GM21717 (cell line): ENCODE results near the gene OBP2B.
"Not testable (repeated sequence)": the region's sequence is repeated elsewhere in the genome, so short reads cannot be mapped to it uniquely, and the experiment has no call there.

Source experiments
- ATAC-seq: cut with Tn5 transposase; IDR thresholded peaks from one replicate; pipeline ENCODE4 v1.9.1; 2021; ENCODE audit warnings: mild to moderate bottlenecking, moderate library complexity; ENCODE audit not compliant: unreplicated experiment

Gene OBP2B

DNA sequence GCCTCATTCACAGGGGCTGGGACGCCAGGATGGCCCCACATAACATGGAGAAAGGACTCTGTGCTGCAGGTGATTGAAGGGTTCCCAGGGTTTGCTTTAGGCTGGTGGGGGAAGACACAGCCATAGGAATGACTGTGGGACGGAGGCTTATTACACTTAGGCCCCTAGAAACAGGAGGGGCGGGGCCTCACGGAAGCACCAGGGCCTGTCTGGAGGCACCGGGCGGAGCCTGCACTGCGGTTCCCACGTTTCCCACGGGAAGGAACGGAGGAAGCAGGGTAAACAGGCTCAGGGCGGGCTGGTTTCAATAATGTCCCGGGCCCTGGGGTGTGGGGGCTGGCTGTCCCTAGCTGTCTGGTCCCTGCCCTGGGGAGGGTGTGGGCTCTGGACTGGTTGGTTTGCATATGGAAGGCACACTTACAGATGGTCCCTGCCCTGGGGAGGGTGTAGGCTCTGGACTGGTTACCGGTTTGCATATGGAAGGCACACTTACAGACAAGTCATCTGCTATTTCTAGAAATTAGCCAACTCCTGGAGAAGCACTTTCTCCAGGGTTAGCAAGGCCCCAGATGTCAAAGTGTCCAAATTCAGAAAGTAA is 14.2 kb upstream of the OBP2B start:
- not testable (repeated sequence) for ATAC-seq

DNA sequence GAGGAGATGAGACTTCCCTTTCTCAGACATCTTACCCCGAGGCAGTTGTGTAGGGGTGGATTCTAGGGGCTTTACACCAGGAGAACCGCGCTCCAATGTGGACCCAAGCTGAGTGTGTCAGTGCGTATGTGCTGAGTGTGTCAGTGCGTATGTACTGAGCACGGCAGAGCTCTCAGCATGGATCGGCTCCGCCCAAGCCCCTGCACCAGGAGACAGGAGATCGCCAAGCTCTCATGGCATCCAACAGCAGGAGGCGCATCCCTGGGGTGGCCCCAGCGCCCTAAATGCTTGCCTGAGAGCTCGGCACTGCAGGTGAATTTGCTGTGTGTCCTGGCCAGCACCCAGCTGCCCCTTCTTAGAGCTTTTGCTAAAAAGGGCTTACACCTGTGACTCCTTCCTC is 12.9 kb upstream of the OBP2B start:
- ATAC-seq, result not testable (repeated sequence)

DNA sequence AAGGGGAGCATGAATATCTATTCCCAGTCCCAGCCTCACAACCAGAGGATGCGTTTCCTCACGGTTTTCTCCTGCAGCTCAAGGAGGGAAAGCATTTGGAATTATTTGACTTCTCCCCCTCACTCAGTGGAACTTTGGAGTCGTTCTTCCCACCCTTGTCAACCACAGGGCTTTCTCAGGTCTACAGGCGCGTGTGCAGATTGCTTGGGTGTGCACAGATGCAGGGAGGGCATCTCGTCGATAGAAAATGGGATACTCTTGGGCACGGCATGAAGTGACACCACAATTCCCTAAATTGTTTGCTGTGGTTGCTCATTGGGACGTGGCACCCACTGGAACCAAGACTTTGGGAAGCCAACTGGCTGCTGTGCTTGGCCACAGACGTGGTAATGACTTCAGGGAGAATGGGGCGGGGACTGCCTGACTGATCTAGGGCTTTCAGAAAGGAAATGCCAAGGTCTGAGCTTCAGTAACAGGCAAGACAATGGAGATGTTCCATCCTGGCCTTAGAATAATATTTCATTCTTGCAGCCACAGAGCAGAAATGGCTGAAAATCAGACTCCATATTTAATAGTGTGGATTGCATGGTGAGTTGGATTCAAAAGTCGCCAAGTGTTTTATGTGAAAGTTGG is 12.2 kb upstream of the OBP2B start:
- no peak for ATAC-seq

DNA sequence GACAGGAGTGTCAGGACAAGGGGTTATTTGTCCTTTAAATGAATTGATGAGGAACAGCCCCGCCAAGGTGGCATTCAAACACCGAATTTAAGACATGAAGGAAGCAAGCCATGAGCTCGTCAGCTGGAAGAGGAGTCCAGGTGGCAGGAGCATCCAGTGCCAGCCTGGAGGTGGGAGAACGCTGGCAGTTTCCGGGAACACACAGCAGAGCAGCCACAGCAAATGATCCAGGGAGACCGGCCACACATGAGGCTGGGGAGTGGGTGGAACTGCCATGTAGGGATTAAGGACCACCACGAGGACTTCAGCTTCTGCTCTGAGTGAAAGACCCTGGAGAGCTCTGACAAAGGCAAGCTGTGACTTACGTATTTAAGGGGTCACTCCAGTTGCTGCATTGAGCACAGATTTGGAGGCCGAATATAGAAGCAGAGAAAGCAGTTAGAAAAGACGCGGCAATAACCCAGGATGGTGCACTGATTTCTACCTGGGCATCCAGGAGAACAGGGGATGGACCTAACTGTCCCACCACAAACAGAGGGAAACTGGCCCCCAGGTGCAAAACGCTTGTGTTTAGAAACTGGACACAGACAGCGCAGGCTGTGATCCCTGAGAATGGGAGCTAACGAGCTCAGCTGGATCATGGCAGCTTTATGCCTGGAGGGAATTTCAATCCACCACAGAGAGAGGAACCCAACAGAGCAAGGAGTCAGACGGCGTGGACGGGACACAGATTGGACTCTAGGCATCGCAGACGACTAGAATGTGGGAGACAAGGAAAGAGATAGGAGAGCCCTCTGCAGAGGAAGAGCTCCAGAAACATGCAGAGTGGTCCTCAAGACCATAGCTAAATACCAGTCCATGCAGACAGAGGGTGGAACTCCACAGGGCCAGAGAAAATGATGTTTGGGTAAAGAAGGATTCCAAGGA is 9.3 kb upstream of the OBP2B start:
- not testable (repeated sequence) for ATAC-seq

DNA sequence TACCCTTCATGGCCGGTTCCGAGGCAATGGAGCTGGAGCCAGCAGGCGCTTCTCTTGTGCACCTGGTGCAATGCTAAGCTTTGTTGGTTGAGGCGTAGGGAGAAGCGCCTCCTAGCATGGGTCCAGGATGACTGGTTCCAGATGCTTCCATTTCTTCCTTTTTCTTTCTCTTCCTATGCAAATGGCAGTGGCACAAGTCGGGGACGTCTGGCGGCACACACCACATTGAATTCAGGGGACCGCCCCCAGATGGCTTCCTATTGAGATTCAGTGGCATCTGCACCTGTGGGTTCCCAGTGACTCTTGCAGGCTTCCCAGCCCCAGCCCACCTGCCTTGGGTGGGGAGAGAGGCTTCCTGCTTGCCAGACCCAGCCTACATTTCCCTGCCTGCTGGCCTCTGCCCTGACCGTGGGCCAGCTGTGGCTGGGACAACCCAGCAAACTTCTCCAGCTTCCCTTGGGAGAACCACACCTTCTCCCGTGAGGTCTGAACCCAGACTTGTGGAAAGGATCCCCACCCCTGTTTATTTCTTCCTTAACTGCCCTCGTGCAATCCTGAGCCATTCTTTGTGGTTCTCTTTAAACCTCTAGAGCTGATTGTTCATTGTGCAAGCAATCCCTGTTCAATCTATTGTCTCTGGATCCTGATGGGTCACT is 8.4 kb upstream of the OBP2B start:
- ATAC-seq, result not testable (repeated sequence)

DNA sequence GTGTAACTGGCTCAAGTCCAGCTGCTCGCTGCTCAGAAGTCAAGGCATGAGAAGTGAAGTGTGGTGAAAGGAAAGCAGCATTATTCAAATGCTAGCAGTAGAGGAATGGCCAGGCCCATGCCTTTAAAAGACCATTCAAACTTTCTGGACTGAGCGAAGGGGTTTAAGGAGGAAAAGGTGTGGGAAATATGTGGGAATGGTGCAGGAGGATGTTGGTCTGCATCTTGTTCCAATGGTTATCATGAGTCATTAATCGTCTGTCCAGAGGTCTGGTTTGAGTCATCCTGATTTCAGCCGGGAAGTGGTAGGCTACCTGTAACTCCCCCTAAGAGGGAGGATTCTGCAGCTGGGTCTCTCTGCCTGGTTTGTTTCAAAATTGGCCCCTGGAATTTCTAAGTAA is 5.2 kb upstream of the OBP2B start:
- not testable (repeated sequence) for ATAC-seq

DNA sequence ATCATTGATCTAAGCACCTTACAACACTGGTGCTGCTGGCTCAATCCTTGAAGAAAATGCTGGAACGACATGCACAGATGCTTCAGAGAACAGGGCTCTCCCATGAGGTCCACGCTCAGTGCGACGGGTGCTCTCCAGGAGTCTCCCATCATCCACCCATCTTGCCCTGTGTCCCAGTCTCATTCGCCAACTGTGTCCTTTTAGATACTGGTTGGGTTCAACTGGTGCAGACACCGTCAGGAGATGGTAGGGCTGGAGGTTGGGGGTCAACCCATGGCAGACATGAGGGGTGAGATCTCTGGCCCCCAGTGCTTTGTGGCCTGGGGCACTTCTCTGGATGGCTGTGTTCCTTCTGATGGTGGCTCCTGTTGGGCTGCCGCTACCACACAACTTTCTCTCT is 1.6 kb upstream of the OBP2B start:
- ATAC-seq, result no peak

DNA sequence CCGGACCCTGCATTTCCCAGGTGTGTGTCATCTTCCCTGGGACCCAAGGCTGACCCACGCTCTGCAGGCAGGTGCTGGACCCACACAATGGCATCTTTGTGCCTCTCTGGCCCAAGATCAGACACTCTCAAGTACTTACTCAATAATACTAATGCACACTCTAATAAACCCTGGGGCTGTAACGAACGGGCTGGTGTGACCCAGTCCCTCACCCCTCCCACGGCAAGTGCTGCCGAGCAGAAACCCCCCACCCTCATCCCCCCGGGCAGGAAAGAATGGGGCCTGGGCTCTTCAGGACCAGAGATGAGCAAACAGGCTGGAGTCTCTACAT is 1.1 kb upstream of the OBP2B start:
- no peak for ATAC-seq

DNA sequence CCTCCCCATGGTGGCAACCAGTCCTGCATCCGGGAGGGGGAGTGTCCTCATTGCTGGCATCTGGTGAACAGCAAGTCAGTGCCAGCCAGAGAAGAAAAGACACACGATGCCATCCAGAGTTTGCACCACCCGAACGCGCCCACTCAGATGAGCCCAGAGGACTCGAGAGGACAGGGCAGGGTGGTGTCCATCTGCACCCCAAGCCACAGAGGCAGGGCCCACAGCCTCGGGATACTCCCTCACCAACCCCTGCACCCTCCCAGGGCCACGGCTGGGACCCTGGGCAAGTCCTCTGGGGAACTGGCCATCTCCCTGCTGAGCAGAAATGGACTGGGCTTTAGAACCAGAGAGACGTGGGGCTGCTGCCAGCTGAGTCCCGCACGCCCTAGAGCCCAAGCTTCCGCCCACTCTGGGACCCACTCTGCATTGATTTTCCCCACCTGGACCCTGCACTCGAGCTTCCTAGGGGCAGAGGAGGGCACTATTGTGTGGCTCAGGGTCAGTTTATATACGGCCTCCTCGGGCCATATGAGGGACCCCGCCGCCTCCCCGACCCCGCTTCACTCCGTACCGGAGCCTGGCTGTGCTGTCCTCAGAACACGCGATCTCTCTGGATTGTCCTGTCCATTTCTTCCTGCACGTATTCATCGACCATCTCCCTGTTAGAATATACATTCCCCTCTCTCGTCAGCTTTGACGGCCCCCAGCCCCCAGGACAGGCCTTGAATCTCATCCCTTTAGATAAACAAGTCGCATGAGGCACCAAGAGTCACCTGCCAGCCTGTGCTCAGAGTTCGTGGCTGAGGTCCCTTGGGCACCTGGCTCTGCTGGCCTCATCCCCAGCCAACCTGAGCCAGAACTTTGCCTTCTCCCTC is 514 bp upstream of the OBP2B start:
- ATAC-seq, result not testable (repeated sequence)

DNA sequence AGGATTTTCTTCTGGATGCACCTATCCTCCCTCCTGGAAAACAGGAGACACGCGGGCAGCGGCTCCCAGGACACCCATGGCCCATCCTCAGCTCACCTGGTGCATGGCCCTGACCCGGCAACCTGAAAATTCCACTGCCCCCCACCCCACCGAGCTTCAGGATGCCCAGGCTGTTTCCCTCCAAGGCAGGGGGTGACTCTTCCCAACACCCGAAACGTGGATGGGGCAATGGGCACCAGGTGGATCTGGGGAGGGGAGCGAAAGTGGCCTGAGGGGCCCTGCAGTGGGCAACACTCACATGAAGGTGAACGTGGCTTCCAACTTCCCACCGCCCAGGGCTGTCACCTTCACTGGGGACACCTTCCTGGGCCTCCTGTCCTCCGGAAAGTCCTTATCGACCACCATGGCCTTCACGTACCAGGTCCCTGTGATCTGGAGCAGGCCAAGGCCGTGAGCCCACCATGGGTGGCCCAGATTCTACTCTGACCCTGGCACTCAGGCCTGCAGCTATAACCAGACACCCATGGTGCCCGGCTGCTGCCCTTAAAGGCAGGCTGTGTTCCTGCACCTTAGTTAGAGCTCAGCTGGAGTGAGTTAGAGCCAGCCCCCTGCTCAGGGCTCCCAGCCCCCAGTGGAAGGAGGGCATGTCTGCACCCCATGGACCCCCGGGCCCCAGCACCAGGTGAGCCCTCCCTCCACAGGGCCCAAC is 725 bp downstream of the OBP2B start:
- not testable (repeated sequence) for ATAC-seq

DNA sequence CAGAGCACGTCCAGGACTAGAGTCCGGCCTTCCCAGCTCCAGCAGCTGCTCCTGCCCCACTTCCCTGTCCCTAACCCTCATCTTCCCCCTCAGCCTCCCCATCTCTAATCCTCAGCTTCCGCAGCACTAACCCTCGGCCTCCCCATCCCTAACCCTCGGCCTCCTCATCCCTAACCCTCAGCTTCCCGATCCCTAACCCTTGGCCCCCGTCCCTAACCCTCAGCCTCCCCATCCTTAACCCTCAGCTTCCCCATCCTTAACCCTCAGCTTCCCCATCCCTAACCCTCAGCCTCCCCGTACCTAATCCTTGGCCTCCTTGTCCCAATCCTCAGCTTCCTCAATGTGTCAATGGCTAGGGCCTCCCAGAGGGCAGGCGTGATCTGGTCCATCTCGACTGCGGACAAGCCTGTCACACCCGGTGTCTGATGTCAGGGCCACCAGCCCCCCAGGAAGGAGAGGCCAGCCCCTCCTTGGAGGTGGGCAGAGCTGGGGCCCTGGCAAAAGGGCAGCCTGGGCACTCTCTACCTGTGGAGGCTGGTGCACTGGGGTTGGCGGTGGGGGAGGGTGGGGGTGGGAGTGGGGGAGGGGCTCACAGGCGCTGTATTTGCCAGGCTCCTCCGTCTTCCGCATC is 1.4 kb downstream of the OBP2B start:
- ATAC-seq, result no peak

DNA sequence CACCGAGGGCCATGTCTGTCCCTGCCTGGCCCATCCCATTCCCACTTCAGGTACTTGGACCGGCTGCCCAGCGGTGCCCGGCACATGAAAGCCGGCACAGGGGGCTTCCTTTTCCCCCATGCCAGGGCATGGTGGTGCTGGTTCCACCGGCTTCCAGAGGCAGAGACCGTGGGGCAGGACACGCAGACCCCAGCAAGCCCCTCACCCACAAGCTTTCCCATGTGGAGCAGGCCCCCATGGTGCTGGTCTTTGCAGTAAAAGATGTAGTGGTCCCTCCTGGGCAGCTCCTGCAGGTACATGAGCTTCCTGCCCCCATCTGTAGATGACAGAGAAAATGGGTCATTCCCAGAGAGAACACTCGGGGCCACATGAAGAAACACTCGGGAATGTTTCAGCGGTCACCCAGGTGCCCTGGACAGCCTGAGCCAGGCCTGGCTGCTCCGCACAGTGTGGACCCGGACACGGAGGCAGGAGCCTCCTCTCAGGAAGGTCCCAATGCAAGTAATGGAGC is 2.0 kb downstream of the OBP2B start:
- no peak for ATAC-seq

DNA sequence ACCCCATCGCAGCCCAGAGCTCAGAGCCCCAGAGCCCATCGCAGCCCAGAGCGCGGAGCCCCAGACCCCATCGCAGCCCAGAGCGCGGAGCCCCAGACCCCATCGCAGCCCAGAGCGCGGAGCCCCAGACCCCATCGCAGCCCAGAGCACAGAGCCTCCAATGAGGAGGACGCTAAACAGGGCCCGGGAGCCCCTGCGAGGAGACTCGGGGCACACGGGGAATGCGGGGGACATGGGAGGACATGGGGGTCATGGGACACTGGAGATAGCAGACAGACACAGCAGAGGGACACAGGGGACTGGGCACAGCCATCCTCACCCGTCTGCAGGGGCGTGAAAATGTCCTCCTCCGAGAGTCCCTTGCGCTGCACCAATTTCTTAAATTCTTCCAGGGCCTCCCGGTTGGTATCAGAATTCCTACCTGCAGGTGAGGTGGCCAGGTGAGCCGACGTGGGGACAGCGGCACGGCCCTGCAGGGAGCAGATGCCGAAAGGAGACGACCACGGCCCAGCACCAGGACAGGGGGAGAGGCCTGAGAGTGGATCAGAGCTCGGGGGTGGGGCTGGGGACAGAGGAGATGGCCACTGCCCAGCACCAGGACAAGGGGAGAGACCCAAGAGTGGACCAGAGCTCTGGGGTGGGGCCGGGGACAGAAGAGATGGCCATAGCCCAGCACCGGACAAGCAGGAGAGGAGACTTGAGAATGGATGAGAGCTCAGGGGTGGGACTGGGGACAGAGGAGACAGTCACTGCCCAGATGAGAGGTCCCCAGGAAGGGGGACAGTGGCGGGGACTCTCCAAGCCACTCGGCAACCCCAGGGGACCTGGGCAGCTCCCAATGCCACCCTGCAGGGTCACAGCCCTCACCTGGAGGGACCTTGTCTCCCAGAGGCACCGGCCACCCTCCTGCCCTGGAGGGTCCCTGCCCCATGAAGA is 2.8 kb downstream of the OBP2B start:
- no peak for ATAC-seq

DNA sequence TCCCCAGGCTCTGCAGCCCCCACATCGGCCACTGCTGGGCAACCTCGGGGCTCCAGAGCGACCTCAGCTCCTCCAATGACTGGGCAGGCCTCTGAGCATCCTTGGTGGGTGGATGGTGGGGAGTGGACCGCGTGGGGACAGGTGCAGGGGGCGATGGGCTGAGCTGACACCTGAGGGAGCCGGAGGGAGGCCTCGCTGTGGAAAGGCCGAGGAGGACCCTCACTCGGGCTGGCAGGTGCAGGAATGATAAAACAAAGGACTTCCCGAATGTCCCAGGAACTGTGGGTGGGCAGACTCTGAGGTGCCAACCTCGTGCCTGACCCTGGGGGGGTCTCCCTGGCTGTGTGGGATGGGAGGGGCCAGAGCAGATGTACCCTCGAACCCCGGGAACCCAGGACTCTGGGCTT is 3.6 kb downstream of the OBP2B start:
- ATAC-seq, result not testable (repeated sequence)

DNA sequence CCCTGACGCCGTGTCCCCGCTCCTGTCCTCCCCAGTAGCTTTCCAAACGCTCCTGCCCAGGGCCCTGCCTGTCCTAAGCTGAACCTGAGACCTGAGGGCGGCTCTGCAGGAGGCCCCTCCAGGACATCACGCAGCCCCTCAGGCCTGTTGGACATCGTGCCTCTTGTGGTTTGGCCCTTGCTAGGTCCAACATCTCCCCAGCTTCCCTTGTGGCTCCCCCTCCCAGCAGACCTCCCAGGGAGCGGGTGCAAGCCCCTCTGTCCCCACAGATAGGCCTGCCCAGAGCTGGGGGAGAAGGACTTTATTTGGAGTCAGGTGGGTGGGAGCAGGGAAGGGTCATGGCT is 4.1 kb downstream of the OBP2B start:
- no peak for ATAC-seq

DNA sequence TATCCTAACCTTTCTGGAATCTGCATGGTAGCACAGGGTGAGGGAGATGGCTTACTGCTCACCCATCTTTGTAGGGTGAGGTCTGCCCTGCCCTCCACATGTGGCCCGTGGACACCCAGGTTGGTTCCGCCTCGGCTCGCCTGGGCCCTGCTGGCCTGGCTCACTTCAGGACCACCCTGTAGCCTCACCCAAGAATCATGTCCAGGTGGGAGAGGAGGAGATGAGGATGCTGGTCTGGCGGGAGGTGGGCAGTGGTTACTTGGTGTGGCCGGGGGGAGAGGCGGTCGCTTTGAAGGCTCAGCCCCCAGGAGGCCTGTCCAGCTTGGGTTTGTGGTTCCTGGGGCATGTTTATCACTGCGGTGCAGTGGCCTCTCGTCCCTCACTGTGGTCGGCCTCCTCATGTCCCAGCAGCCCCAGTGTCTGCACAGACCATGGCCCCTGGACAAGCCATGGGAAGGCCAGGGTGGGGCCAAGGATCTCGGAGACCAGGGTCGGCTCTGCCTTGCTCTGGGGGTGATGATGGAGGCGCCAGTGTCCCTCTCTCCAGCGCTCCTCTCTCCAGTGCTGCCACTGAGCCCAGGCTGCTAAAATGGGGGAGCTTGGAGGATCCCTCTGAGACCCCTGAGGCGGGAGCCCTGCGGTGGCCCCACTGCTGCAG is 4.6 kb downstream of the OBP2B start:
- ATAC-seq, result no peak

DNA sequence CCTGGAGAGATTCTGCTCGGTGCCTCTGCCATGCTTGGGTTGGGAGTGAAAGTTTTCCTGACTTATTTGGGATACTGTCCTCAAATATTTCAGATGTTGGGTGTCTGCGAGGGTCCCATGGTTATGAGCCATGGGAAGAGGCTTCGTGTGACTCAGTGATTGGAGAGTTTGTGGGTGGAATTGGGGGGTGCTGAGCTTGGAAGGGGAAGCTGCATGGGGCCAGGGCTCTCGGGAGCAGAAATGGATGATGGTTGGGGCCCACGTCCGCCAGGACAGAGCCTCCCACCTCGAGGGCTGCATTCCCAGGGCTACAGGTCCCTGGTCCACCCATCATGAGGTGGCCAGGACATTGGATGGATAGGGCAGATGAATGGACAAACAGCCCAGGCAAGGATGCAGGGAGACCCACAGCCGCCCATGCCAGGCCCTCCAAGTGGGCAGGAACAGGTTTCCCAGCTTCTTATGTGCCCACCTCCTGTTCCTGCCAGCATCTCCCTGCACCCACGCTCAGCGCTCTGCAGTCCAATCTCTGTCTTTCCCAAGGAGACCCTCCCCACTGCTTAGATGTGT is 5.5 kb downstream of the OBP2B start:
- ATAC-seq, result no peak
